Type B pancreatic cell (in vitro differentiated cells): ENCODE measurements around the gene PBX3. TPM values are rescaled to one million over a fixed set of nuclear protein-coding genes. Genes with fewer than 3 reads are reported as not detected.

ENCODE experiments used
- DNase-seq: peaks from one replicate; pipeline ENCODE4 v3.0.0; 2021; ENCODE audit warnings: mixed read lengths; ENCODE audit not compliant: unreplicated experiment; ENCODE audit errors: extremely low spot score
- H3K27ac Mint-ChIP-seq: 2 replicates; pipeline ENCODE4 v1.8.0; 2021; ENCODE audit warnings: mild to moderate bottlenecking, mixed read lengths
- H3K27me3 Mint-ChIP-seq: 2 replicates; pipeline ENCODE4 v1.8.0; 2021; ENCODE audit warnings: mixed read lengths
- H3K36me3 Mint-ChIP-seq: 2 replicates; pipeline ENCODE4 v1.8.0; 2021; ENCODE audit warnings: mixed read lengths
- H3K4me1 Mint-ChIP-seq: one replicate; pipeline ENCODE4 v1.8.0; 2021; ENCODE audit warnings: mixed read lengths; ENCODE audit not compliant: unreplicated experiment
- H3K4me3 Mint-ChIP-seq: 2 replicates; pipeline ENCODE4 v1.8.0; 2021; ENCODE audit warnings: mild to moderate bottlenecking, mixed read lengths
- H3K9me3 Mint-ChIP-seq: 2 replicates; pipeline ENCODE4 v1.8.0; 2021; ENCODE audit warnings: mixed read lengths
- total RNA-seq: library from RNA; stranded (reverse); gene quantifications from 2 replicates; pipeline ENCODE4 v1.2.1, GENCODE V29; 2021; ENCODE audit warnings: low replicate concordance
- TF ChIP-seq, protein P1 (sequence below): fragments of 200-600 bp; sonication (generic); conservative IDR thresholded peaks from 2 replicates; pipeline ENCODE4 v1.5.0; 2021; ENCODE audit warnings: antibody characterized with exemption, mild to moderate bottlenecking

Gene PBX3
- total RNA-seq, 1 donor from 2014 or later: 60.9 TPM

DNA sequence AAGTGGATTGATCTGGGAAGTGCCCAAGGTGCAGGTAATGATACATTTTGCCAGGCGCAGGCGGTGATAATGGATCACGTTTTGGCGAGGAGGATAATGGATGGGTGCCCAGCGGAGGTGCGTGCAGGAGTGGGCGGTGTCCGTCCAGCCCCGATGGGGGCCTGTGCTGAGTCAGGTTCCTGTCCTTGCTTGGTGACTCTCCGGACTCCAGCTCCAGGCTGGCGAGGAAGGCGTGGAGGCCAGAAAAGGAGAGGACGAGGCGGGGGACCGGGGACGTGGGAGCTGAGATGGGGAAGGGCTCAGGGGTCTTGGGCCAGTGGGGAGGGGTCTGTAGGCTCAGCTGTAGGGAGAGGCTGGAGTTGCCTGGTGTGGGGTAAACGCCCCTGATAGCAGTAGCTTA is 268.3 kb downstream of the PBX3 start:
- no peak for DNase-seq
- H3K36me3 Mint-ChIP-seq: no peaks in the 10 kb centered on the region
- H3K4me1 Mint-ChIP-seq: no peaks in the 10 kb centered on the region
- peaks cover 3% of the 10 kb centered on the region for H3K27me3 Mint-ChIP-seq
- TF ChIP-seq, protein P1, sequence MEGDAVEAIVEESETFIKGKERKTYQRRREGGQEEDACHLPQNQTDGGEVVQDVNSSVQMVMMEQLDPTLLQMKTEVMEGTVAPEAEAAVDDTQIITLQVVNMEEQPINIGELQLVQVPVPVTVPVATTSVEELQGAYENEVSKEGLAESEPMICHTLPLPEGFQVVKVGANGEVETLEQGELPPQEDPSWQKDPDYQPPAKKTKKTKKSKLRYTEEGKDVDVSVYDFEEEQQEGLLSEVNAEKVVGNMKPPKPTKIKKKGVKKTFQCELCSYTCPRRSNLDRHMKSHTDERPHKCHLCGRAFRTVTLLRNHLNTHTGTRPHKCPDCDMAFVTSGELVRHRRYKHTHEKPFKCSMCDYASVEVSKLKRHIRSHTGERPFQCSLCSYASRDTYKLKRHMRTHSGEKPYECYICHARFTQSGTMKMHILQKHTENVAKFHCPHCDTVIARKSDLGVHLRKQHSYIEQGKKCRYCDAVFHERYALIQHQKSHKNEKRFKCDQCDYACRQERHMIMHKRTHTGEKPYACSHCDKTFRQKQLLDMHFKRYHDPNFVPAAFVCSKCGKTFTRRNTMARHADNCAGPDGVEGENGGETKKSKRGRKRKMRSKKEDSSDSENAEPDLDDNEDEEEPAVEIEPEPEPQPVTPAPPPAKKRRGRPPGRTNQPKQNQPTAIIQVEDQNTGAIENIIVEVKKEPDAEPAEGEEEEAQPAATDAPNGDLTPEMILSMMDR: no peak
- H3K27ac Mint-ChIP-seq: no peak overlapping the region
- H3K9me3 Mint-ChIP-seq: no peaks in the 10 kb centered on the region
- H3K4me3 Mint-ChIP-seq: no peak overlapping the region

DNA sequence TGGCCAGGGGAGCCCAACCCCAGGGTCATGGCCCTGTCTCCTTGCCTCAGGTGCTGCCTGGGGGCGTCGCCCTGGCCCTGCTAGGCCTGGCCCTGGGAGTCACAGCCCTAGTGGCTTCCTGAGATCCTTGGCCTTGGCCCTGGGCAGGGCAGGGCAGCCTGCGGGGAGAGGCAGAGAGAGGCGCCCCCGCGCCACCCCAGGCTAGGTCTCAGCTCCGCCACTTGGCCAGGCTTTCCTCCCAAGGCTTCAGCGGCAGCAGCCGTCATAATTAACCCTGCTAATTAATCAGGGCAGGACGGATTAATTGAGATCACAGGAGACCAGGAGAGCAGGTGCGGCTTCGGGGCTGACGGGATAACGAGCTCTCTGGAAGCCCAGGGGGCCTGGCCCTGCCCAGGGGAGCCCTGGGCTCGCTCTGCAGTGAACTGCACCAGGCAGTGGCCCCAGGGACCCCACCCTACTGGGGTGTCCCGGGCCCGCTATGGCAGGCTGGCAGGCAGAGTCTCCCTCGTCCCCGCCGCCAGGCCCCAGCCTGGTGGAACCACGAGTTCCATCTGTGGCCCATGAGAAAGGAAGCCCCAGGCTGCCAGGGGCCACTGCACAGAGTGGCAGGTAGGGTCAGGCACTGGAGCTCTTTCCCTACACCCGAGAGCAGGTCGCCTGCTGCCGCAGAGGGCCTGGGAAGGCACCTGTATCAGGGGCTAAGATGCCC is 269.6 kb downstream of the PBX3 start:
- Mint-ChIP-seq H3K27me3 (peaks cover 9% of the 10 kb centered on the region), H3K27ac (no peak overlapping the region), H3K36me3 (no peaks in the 10 kb centered on the region), H3K4me3 (no peak overlapping the region), H3K4me1 (no peaks in the 10 kb centered on the region), H3K9me3 (no peaks in the 10 kb centered on the region)
- no peak for DNase-seq
- TF ChIP-seq, protein P1: no peak

Other genes with a start within 250 kb of the PBX3 start
- 67.3 and 77.9 TPM in 2 replicates for gene MAPKAP1, start 40.2 kb upstream of the PBX3 start, total RNA-seq